ENCODE data around the gene CD74.
"Not testable (repeated sequence)": the region's sequence is repeated elsewhere in the genome, so short reads cannot be mapped to it uniquely, and the experiment has no call there.

The CD74 gene

DNA sequence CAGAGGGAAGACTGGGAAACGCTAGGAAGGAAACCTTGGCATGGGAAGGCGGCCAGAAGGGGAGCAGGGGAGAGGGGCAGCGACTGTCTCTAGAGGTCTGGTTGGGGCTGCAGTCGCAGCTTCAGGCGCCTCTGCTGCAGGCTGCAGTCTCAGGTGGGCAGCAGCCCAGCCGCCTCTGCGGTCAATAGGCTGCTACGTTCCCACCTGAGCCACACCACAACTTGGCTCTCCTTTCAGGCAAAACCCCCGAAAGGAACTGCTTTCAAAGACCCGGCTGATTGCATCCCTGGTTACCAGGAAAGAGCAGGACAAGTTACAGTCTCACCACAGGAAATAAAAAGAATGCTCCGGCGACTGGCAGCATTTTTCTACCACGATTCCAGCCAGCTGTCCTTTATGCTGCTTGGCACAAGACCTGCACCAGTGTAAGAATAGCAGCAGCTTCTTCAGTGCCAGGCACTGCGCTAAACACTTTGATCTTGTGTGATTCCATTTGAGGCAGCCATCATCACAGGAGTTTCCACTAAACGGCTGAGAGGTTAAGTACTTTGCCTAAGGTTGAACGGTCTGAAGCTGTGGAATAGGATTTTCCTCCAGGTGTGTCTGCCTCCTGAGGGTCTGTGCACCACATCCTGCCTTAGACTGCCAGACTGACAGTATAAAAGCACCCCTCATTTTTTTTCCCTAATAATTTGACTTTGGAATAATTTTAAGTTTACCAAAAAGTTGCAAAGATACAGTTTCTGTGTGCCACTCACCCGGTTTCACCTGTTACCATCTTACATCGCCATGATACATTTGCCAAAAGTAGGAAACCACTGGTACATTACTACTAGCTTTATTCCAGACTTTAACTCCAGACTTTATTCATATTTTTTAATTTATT lies 29.3 kb upstream of the CD74 start:
- no peak for DNase-seq (ENCODE audit: low read depth, low spot score)

DNA sequence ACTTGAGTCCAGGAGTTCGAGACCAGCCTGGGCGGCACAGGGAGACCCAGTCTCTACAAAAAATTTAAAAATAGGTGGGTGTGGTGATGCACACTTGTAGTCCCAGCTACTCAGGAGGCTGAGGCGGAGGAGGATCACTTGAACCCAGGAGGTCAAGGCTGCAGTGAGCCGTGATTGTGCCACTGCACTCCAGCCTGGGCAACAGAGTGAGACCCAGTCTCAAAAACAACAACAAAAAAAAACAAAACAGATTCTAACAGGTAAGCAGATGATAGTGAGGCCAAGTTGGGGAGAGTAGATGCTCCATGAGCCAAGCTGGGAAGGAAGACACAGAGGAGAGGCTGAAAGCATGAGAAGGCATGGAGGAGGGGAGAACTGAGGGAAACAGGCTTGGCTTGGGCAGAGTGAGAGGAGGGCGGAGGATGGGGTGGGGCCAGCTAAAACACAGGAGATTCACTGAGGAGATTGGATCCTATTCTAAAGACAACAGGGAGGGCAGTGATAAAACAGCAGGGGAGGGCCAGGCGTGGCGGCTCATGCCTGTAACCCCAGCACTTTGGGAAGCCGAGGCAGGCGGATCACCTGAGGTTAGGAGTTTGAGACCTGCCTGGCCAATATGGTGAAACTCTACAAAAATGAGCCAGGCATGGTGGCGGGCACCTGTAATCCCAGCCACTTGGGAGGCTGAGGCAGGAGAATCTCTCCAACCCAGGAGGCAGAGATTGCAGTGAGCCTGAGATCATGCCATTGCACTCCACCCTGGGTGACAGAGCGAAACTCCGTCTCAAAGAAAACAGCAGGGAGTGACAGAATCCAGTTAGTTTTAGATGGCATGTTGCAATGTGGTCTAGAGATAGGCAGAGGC lies 28.5 kb upstream of the CD74 start:
- DNase-seq (ENCODE audit: low read depth, low spot score): no peak

DNA sequence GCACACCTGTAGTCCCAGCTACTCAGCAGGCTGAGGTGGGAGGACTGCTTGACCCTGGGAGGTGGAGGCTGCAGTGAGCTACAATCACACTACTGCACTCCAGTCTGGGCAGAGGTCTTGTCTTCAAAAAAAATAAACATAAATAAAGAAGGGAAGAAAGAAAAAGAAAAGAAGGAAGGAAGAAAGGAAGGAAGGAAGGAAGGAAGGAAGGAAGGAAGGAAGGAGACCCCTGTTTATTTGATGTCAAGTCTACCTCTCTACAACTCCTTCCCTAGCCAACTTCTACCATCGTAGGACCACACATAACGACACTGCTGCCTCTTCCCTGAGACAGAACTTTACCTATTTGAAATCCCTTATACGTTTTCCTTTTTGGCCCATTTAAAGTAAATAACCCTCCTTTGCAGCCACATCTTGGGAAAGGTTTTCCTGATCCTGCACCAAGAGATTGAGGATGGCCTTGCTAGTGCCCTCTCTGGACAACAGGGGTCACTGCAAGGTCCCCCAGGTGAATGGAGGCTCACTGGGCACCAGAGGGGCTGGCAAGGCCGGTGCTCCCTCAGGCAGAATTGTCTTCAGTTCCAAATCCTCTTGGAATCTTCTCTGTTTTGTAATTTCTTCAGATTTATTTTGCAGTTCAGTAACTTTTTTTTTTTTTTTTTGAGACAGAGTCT lies 26.3 kb upstream of the CD74 start:
- DNase-seq (ENCODE audit: low read depth, low spot score): no peak

DNA sequence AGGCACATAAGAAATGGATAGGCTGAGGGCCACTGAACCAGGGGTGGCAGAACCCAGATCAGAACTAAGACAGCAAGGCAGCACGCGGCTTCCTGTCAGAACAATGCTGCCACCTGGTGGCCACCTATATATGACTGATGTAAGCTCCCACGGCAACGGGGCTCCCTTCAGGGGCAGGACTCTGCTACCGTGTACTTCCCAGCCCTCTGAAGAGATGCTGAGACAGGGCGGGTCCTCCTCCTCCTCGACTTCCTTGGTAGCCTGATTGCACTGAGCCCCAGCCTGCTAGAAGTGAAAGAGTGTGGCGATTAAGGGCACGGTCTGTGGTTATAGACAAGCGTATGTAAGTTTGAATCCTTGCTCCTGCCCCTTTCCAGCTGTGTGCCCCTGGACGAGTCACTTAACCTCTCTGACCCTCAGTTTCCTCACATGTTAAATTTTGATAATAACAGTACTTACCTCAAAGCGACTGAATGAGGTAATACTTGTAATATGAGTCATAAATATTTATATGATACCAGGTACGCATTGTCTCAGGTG lies 23.5 kb upstream of the CD74 start:
- peak; percentile 78 for DNase-seq (ENCODE audit: low read depth, low spot score)

DNA sequence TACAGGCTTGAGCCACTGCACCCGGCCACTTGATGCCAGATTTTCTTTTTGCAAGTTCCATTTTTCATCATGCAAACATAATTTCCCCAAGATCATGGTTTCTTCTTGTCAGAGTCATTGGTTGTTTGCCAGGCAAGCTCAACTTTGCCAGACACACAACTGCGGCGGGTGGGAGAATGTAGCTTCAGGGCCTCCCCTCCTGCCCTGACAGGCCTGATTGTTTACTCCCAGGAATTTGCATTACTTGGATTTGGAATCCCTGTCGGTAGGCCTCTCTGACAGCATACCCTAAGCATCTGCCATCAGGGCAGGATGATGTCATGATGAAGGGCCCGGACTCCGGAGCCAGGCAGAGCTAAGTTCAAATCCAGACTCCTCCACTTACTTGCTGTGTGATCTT lies 21.8 kb upstream of the CD74 start:
- no peak for DNase-seq (ENCODE audit: low read depth, low spot score)

DNA sequence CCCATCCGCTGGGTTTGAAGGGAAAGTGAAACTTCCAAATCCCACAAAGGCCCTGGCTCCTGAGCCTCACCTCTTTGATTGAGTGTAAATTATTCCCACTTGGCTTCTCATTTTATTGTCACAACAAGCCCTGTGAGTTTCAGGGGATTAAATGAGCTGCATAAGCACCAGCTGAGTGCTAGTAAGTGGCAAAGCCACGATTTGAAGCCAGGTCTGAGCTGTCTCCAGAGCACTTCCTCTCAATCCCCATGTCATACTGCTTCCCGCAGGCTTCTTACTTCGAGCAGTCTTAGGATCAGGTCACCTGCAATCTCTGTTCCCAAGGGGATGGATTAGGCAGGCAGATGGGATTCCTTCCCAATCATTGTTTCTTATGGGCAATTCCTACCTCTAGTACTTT lies 18.9 kb upstream of the CD74 start:
- no peak for DNase-seq (ENCODE audit: low read depth, low spot score)

DNA sequence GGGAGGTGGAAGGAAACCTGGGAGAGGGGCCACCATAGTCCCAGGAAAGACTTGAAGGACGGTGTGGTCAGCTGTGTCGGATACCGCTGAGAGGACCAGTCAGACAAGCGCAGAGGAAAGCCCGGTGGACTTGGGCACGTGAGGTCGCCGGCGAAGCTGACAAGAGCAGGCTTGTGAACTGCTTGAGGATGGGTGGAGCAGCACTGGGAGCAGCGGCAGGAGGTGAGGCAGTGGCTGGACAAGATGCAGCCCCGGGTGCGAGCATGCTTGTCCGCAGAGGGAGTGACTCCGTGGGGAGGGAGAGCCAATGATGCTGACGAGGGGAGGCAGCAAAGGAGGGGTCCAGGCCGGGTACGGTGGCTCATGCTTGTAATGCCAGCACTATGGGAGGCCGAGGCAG lies 18.3 kb upstream of the CD74 start:
- no peak for DNase-seq (ENCODE audit: low read depth, low spot score)

DNA sequence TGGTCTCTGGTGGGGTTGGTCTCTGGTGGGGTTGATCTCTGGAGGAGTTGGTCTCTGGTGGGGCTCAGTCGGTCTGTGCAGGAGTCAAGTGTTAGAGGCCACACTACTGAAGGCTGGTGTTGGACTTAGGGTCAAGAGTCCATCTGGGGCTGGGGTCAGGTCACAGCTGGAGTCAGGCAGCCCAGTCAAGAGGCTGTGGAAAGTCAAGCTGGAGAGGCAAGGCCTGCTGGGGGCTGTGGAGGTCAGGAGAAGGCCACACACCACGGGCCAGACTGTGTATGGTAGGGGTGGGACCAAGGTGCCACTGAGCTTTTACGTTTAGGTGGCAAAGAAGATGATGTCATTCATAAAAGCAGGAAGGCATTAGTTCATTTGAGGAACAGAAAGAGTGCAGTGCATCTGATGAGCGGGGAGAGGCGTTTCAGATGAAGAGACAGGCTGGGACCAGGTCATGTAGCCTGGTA lies 16.7 kb upstream of the CD74 start:
- no peak for DNase-seq (ENCODE audit: low read depth, low spot score)

DNA sequence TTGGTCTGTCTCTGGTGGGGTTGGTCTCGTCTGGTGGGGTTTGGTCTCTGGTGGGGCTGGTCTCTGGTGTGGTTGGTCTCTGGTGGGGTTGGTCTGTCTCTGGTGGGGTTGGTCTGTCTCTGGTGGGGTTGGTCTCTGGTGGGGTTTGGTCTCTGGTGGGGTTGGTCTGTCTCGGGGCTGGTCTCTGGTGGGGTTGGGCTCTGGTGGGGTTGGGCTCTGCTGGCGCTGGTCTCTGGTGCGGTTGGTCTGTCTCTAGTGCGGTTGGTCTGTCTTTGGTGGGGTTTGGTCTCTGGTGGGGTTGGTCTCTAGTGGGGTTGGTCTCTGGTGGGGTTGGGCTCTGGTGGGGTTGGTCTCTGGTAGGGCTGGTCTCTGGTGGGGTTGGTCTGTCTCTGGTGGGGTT lies 16.3 kb upstream of the CD74 start:
- no peak for DNase-seq (ENCODE audit: low read depth, low spot score)

DNA sequence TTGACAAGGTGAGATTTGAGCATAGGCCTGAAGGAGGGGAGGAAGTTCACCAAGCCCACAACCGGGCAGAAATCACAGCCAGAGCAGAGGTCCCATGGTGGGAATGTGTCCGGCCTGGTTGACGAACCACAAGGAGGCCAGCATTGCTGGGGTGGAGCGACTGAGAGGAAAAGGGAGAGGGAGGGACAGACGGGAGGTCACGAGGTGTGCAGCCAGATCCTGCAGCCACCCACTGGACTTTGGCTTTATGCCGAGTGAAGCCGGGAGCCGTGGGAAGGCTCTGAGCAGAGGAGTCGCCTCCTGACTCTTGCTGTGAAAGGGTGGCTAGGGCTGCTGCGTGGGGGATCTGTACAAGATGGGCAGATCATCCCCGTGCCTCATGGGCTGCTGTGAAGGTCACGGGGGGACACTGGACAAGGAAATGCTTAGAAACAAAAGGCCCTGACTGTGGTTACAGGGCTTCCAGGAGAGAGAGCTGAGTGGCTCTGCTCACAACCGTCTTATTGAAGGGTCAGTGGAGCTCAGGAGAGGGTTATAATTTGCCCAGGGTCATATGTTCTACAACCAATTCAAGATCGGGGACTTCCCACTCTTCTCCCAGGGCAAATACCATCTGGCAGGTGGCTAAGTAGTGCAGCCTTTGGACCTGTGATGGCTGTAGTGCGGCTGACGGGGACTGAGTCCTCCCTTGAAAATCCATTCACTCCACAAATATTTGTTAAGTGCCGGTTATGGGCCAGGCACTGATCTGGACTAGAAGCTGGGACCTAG lies 15.6 kb upstream of the CD74 start:
- DNase-seq (ENCODE audit: low read depth, low spot score): no peak

DNA sequence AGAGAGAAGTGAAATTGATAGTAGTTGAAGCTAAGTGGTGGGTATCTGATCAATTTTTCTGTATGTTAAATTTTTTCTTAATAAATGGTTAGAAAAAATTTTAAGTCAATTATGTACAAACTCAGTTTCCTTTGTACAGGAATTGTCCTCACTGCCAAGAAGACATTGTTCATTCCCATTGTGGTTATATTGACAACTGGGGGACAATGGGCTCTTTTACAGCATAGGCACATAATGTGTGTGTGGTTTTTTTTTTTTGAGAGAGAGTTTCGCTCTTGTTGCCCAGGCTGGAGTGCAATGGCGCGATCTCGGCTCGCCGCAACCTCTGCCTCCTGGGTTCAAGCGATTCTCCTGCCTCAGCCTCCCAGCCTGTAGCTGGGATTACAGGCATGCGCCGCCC lies 13.5 kb upstream of the CD74 start:
- not testable (repeated sequence) for DNase-seq (ENCODE audit: low read depth, low spot score)

DNA sequence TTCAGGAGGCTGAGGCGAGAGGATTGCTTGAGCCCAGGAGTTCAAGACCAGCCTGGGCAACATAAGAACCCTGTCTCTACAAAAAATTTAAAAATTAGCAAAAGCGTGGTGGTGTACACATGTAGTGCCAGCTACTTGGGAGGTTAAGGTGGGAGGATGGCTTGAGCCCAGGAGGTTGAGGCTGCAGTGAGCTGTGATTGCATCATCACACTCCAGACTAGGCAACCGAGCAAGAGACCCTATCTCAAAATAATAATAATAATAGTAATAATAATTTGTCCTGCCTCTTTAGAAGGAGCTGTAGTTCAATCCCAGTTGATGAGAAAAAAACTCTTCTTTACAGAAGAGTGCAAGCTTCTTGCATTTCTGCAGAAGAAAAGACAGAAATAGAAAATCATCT lies 10.0 kb upstream of the CD74 start:
- DNase-seq (ENCODE audit: low read depth, low spot score): no peak

DNA sequence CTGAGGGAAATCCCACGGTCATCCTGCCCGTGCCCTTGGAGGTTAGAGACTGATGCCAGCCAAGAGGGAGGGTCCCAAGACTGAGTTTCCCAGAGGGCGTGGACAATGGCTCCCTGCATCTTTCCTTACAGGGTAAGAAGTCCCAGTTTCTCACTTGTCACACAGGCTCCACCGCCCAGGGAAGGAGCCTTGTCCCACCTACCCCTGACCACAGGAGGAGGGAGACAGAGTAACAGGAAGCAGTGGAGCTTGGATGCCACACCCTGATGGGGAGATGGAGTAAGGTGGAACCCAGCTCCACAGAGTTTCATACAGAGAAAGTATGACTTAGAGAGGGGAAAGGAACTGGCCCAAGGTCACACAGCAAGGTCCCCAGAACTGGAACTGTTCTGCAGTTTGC lies 9.4 kb upstream of the CD74 start:
- no peak for DNase-seq (ENCODE audit: low read depth, low spot score)

DNA sequence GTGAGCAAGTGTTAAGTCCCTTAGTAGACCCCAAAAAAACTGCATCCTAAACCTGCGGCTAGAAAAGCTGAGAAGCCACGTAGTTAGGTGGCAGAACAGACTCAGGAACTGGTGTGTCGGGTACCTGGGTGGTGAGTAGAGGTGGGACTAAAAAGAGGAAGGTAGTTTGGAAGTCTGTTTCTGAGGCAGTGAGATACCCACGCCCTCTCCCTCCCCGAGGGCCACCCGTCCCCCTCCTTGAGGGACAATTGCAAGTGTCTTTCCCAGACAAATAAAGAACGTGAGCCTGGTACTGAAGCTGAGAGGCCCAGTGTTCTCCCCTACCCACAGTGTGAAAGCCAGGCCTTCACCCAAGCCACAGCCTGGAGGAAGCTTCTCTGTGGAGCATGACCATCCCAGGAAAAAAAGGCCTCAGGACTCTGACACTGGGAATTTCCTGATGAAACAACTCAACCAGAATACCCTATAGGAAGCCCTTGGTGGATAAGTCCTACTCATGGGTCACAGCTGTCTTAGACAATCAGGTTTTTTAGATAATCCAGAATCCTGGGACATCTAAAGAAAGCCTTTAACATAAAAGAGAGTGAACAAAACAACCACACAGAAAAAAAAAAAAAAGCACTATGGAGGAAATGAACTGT lies 7.0 kb upstream of the CD74 start:
- no peak for DNase-seq (ENCODE audit: low read depth, low spot score)

DNA sequence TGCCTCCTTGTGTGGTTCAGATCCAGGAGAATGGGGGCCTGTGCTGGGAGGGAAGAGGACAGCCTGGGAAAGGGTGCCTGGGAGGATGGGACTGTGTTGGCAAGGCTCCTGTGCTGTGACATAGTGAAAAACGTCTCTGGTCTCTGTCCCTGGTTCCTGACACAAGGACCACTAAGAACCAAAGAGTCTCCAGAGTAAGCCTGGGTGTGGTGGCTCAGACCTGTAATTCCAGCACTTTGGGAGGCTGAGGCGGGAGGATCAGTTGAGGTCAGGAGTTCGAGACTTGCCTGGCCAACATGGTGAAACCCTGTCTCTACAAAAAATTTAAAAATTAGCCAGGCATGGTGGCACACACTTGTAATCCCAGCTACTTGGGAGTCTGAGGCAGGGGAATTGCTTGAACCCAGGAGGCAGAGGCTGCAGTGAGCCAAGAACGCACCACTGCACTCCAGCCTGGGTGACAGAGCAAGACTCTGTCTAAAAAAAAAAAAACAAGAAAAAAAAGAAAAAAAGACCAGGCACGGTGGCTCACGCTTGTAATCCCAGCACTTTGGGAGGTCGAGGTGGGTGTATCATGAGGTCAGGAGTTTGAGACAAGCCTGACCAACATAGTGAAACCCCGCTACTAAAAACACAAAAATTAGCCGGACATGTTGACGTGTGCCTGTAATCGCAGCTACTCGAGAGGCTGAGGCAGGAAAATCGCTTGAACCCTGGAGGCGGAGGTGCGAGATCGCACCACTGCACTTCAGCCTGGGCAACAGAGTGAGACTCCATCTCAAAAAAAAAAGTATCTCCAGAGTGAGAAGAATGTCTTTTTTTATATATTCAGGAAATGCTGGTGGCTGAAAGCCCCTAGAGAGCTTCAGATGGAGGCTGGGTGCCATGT lies 1.4 kb upstream of the CD74 start:
- DNase-seq (ENCODE audit: low read depth, low spot score): not testable (repeated sequence)

DNA sequence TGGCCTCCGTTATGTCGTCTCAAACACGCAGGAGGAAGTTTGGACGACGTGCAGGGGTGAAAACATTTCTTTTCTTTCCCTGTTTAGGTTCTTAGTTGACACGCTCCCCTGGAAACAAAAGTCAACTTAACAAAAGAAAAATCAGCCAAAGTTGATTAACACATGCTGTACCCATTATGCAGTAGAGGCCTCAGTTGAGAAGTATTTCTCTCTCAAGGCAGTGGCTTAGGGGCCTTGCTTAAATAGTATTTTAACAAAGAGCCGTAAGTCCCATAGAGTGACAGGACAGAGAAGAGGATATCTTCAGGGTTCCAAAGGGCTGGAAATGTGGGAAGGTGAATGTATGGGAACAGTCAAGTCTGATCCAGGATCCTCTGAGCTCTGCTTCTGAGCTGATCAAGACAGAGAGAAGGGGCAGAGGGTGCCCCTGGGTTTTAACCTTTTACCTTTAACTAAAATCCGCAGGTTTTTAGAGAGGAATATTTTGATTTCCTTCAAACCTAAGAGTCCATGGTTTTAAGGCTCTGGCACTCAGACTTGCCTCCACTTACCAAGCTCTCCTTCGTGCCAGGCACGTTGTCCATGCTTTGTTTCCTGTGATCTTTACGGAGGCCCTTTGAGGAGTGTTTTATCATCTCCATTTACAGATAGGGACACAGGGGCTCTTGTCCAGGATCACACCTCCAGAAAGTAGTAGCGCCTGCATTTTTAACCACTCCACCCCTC lies 629 bp upstream of the CD74 start:
- no peak for DNase-seq (ENCODE audit: low read depth, low spot score)

DNA sequence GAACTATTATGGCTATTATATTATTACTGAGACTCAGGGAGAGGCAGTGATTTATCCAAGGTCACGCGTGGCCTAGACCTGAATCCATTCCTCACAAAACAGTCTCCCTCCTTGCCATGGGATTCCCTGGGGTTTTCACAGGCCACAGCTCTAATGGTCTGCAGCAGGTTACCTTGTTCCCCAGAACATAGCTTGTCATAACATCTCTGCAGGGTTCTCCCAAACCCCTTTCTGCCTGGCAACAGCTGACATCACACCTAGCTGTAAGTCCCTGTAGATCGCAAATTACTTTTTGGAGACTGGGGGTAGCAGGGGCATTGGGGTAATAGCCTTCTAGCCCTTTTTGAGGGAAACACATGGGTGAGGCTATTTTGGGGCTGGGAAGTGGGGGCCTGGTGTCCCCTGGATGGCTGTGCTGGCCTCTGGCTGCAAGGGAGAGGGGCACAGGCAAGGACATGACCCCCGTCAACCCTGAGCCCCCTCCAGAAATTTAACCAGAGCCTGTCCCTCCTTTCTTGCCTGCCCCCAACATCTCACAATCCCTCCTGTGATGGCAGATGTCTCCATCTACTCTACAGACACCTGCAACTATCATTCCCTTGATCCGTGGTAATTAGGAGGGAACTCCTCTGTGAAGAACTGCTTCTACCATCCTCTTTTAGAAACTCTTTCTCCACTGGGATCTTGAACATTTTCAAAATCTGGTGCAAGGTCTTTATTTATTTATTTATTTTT lies 1.3 kb downstream of the CD74 start:
- no peak for DNase-seq (ENCODE audit: low read depth, low spot score)

DNA sequence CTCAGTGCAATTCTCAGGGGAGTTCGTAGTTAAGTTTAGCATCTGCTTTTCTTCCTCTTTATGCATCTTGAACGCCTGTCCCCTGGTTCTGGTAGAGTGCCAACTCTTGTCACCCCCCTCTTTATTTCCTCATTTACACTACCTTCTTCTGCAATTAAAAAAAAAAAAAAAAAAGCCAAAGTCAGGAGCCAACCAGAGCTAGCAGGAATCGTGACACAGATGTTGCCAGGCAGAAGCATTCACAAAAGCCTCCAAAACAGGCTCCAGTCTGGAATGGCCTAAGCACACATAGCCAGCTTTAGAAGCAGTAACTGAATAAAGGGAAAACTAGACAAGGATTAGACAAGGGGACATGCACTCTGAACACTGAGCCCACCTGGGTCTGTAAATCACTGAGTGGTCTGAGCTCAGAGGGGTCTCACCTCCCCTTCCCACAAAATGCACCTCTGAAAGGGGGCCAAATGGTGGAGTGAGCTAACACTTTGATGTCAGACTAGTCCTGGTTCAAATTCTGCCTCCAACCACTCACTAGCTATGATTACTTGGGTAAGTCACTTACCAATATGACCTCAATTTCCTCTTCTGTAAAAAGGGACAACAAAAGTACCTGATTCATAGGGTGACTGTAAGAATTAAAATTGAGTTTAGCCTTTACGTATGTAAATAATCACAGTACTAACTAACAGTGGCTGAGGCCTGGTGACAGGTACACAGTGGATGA lies 2.0 kb downstream of the CD74 start:
- no peak for DNase-seq (ENCODE audit: low read depth, low spot score)

Data from iPS DF 19.7 (cell line).